SK-N-SH (cell line): ENCODE data around the gene KRTAP5-9. TPM values are rescaled to one million over a fixed set of nuclear protein-coding genes. Genes with fewer than 3 reads are reported as not detected.

ENCODE experiments used
- CTCF ChIA-PET: fragments of 300-600, 350-600 bp; formaldehyde crosslinking; extraction: SDS; loops from one replicate; lab custom pipeline; 2021; lab: Yijun Ruan, JAX
- POLR2A ChIA-PET: fragments of 350-600 bp; sonication (Branson Sonifier 250); formaldehyde crosslinking; extraction: SDS; loops from one replicate; lab custom pipeline; 2020; ENCODE audit warnings: antibody characterized with exemption, inconsistent platforms; lab: Yijun Ruan, JAX
- DNase-seq: peaks from one replicate; pipeline ENCODE4 v3.0.0; 2012
- H2AFZ ChIP-seq: fragments of 200-600 bp; sonication (generic); 2 replicates; pipeline ENCODE4 v1.8.1; 2016; ENCODE audit warnings: antibody characterized with exemption, mild to moderate bottlenecking, low read depth
- H3F3A ChIP-seq: fragments of 200-600 bp; sonication (generic); replicated peaks from 2 replicates; pipeline ENCODE3; 2016; ENCODE audit warnings: antibody characterized with exemption, mild to moderate bottlenecking; ENCODE audit not compliant: insufficient read depth
- H3K27ac ChIP-seq, 2 experiments: fragments of 200-500 bp in 1 of 2; fragments of 200-600 bp in 1 of 2; sonication (Bioruptor generic) in 1 of 2; sonication (generic), shearing (Covaris generic) in 1 of 2; 2 replicates each; pipeline versions ENCODE4 v1.5.1 to v1.6.1; 2014 to 2016; ENCODE audit warnings: low read depth in 2 of 2, inconsistent platforms in 1 of 2, low read length in 1 of 2, mild to moderate bottlenecking in 1 of 2, mixed read lengths in 1 of 2
- H3K27me3 ChIP-seq: fragments of 200-600 bp; sonication (generic), shearing (Covaris generic); 2 replicates; pipeline ENCODE4 v1.6.1; 2016; ENCODE audit warnings: mixed run types; ENCODE audit not compliant: insufficient read depth
- H3K36me3 ChIP-seq, 2 experiments: fragments of 200-500 bp in 1 of 2; fragments of 200-600 bp in 1 of 2; sonication (Bioruptor generic) in 1 of 2; sonication (generic) in 1 of 2; replicated peaks in 1 of 2; 2 replicates each; pipeline versions ENCODE3 to v1.5.1; 2014 to 2016; ENCODE audit warnings: low read length in 1 of 2, mild to moderate bottlenecking in 1 of 2; ENCODE audit not compliant: insufficient read depth in 2 of 2, control insufficient read depth in 1 of 2
- H3K4me1 ChIP-seq, 2 experiments: fragments of 200-500 bp in 1 of 2; fragments of 200-600 bp in 1 of 2; sonication (Bioruptor generic) in 1 of 2; sonication (generic), shearing (Covaris generic) in 1 of 2; 2 replicates each; pipeline versions ENCODE4 v1.5.1 to v1.6.1; 2014 to 2016; ENCODE audit warnings: low read depth in 1 of 2, low read length in 1 of 2, mixed run types in 1 of 2; ENCODE audit not compliant: insufficient read depth in 2 of 2, control insufficient read depth in 1 of 2
- H3K4me2 ChIP-seq: fragments of 200-600 bp; sonication (generic), shearing (Covaris generic); 2 replicates; pipeline ENCODE4 v1.6.1; 2017; ENCODE audit warnings: mixed run types
- H3K4me3 ChIP-seq, 2 experiments: fragments of 200-500 bp in 1 of 2; fragments of 200-600 bp in 1 of 2; sonication (Bioruptor generic) in 1 of 2; sonication (generic), shearing (Covaris generic) in 1 of 2; 2 replicates each; pipeline versions ENCODE4 v1.5.1 to v1.8.1; 2014 to 2016; ENCODE audit warnings: low read depth in 2 of 2, inconsistent platforms in 1 of 2, low read length in 1 of 2, mild to moderate bottlenecking in 1 of 2, mixed read lengths in 1 of 2, moderate library complexity in 1 of 2
- H3K79me2 ChIP-seq: fragments of 200-600 bp; sonication (generic); 2 replicates; pipeline ENCODE4 v1.8.1; 2017; ENCODE audit warnings: mild to moderate bottlenecking; ENCODE audit not compliant: insufficient read depth
- H3K9ac ChIP-seq: fragments of 200-600 bp; sonication (generic); 2 replicates; pipeline ENCODE4 v1.6.1; 2017; ENCODE audit warnings: mixed run types
- H3K9me2 ChIP-seq: fragments of 200-600 bp; sonication (generic); 2 replicates; pipeline ENCODE4 v1.6.1; 2017; ENCODE audit warnings: mixed run types
- H3K9me3 ChIP-seq: fragments of 200-600 bp; sonication (generic); 2 replicates; pipeline ENCODE4 v1.6.1; 2017; ENCODE audit warnings: mixed run types, mild to moderate bottlenecking, moderate library complexity
- H4K20me1 ChIP-seq: fragments of 200-600 bp; sonication (generic); 2 replicates; pipeline ENCODE4 v1.6.1; 2017; ENCODE audit warnings: mild to moderate bottlenecking, mixed run types; ENCODE audit not compliant: insufficient read depth
- ELF1 ChIP-seq: IDR thresholded peaks from 2 replicates; pipeline ENCODE4 v1.4.0; 2012
- FOXM1 ChIP-seq: IDR thresholded peaks from 2 replicates; pipeline ENCODE4 v1.4.0; 2012; ENCODE audit warnings: low read depth, mild to moderate bottlenecking
- GABPA ChIP-seq: IDR thresholded peaks from 2 replicates; pipeline ENCODE4 v1.4.0; 2012; ENCODE audit warnings: low read depth, mild to moderate bottlenecking
- GATA2 ChIP-seq: sonication (generic); formaldehyde crosslinking; IDR thresholded peaks from 2 replicates; pipeline ENCODE4 v1.5.0; 2020; ENCODE audit warnings: mild to moderate bottlenecking, missing genetic modification reagents
- MXI1 ChIP-seq: IDR thresholded peaks from 2 replicates; pipeline ENCODE4 v1.6.1; 2012; ENCODE audit warnings: mild to moderate bottlenecking, low read depth, low read length, improper control_type of control experiment
- RAD21 ChIP-seq: IDR thresholded peaks from 2 replicates; pipeline ENCODE4 v1.6.1; 2012; ENCODE audit warnings: mild to moderate bottlenecking, low read length
- RFX5 ChIP-seq: IDR thresholded peaks from 2 replicates; pipeline ENCODE4 v1.6.1; 2012; ENCODE audit warnings: mild to moderate bottlenecking, improper control_type of control experiment, low read length
- SMC3 ChIP-seq: IDR thresholded peaks from 2 replicates; pipeline ENCODE4 v1.6.1; 2012; ENCODE audit warnings: low read depth, low read length, improper control_type of control experiment
- USF2 ChIP-seq: fragments of 150-350 bp; IDR thresholded peaks from 2 replicates; pipeline ENCODE4 v1.6.1; 2017; ENCODE audit warnings: antibody characterized with exemption, low read length, low read depth, borderline replicate concordance
- YY1 ChIP-seq: IDR thresholded peaks from 2 replicates; pipeline ENCODE4 v1.4.0; 2012; ENCODE audit warnings: low read depth, mild to moderate bottlenecking
- ZBTB33 ChIP-seq: IDR thresholded peaks from 2 replicates; pipeline ENCODE4 v1.4.0; 2012; ENCODE audit warnings: low read depth, borderline replicate concordance
- WGBS: methylation state at CpG from one replicate; pipeline ENCODE4 v1.1.6; 2017; ENCODE audit warnings: low lambda C conversion rate; 5-methylcytosine and 5-hydroxymethylcytosine counted together
- polyA plus RNA-seq, 3 experiments: library from polyadenylated mRNA; depleted of rRNA; stranded (reverse); fragments of >200 nt; gene quantifications; 2 replicates each; pipeline ENCODE4 v1.2.3, GENCODE V29; 2012
- TF ChIP-seq, protein P1 (sequence below): IDR thresholded peaks from 2 replicates; pipeline ENCODE4; 2012
- TF ChIP-seq, protein P2 (sequence below): fragments of 150-350 bp; IDR thresholded peaks from 2 replicates; pipeline ENCODE4 v1.6.1; 2016; ENCODE audit warnings: mild to moderate bottlenecking, low read depth, low read length

The KRTAP5-9 gene
- polyA plus RNA-seq, 1 of the 3 experiments (the other 2 are of a cell fraction): not detected

GRCh38 chr11:71542879-71543777 lies 5.1 kb upstream of the KRTAP5-9 start:
- Histone ChIP-seq H3K9me2 (no peaks in the 10 kb centered on the region), H3K79me2 (no peaks in the 10 kb centered on the region), H4K20me1 (no peaks in the 10 kb centered on the region), H2AFZ (no peak overlapping the region), H3K36me3 (no peaks in the 10 kb centered on the region), H3K27me3 (no peaks in the 10 kb centered on the region), H3F3A (no peaks in the 10 kb centered on the region), H3K9me3 (no peaks in the 10 kb centered on the region), H3K9ac (no peak overlapping the region), H3K4me1 (peaks cover 0 to 10% of the 10 kb centered on the region in 2 experiments; a peak in 1 of 4 replicates), H3K4me2 (no peak overlapping the region), H3K4me3 (no peak overlapping the region), H3K27ac (peak overlapping the region in 1 of 2 experiments; percentile 56; a peak in 1 of 4 replicates)
- DNase-seq: peak; percentile 38
- TF ChIP-seq MXI1: no peak
- TF ChIP-seq RAD21: no peak
- no peak for TF ChIP-seq ELF1
- no peak for TF ChIP-seq USF2
- TF ChIP-seq GABPA: no peak
- no peak for TF ChIP-seq RFX5
- TF ChIP-seq, protein P1, sequence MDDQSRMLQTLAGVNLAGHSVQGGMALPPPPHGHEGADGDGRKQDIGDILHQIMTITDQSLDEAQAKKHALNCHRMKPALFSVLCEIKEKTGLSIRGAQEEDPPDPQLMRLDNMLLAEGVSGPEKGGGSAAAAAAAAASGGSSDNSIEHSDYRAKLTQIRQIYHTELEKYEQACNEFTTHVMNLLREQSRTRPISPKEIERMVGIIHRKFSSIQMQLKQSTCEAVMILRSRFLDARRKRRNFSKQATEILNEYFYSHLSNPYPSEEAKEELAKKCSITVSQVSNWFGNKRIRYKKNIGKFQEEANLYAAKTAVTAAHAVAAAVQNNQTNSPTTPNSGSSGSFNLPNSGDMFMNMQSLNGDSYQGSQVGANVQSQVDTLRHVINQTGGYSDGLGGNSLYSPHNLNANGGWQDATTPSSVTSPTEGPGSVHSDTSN: no peak
- TF ChIP-seq GATA2: no peak
- TF ChIP-seq YY1: no peak
- no peak for TF ChIP-seq ZBTB33
- TF ChIP-seq, protein P2, sequence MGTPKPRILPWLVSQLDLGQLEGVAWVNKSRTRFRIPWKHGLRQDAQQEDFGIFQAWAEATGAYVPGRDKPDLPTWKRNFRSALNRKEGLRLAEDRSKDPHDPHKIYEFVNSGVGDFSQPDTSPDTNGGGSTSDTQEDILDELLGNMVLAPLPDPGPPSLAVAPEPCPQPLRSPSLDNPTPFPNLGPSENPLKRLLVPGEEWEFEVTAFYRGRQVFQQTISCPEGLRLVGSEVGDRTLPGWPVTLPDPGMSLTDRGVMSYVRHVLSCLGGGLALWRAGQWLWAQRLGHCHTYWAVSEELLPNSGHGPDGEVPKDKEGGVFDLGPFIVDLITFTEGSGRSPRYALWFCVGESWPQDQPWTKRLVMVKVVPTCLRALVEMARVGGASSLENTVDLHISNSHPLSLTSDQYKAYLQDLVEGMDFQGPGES: no peak
- no peak for TF ChIP-seq SMC3
- TF ChIP-seq FOXM1: no peak
- CTCF ChIA-PET: interaction anchor here (0.7 to 1.7 kb wide), 3 partner anchors 13 to 37 kb away, joined by 3 to 9 read pairs (median 9); no protein-coding TSS in a partner anchor
- 33% methylated on average over 15 of the region's 15 CpGs for WGBS
- POLR2A ChIA-PET: no interaction called here
